GM12878 (cell line): ENCODE measurements around the gene MYO10. TPM values are rescaled to one million over a fixed set of nuclear protein-coding genes. Genes with fewer than 3 reads are reported as not detected.

Source experiments
- ATAC-seq: fragments of 200-7000 bp; cut with Tn5 transposase; 3 replicates; pipeline ENCODE4 v1.9.1; 2020; ENCODE audit warnings: mild to moderate bottlenecking, moderate library complexity
- BruUV-seq: library from RNA; stranded (reverse); fragments of 400-500 nt; replicated peaks from 2 replicates; lab custom pipeline; 2021; lab: Mats Ljungman, UMichigan
- CTCF ChIA-PET: fragments of 300-600 bp; sonication (Branson Sonifier 250); formaldehyde crosslinking; extraction: SDS; loops from one replicate; lab custom pipeline; 2021; ENCODE audit warnings: inconsistent platforms; lab: Yijun Ruan, JAX
- POLR2A ChIA-PET: fragments of 350-600 bp; formaldehyde crosslinking; extraction: SDS; loops from one replicate; lab custom pipeline; 2021; ENCODE audit warnings: inconsistent platforms; lab: Charles Lee
- RAD21 ChIA-PET: fragments of 300-600 bp; sonication (Branson Sonifier 250); formaldehyde crosslinking; loops from one replicate; lab custom pipeline; 2023; ENCODE audit warnings: antibody characterized with exemption; ENCODE audit not compliant: unreplicated experiment; lab: Charles Lee
- SMC1A ChIA-PET: fragments of 300-600 bp; sonication (Branson Sonifier 250); formaldehyde crosslinking; loops from one replicate; lab custom pipeline; 2023; ENCODE audit not compliant: unreplicated experiment, uncharacterized antibody; lab: Charles Lee
- DNase-seq: peaks from one replicate; pipeline ENCODE4 v3.0.0-alpha.2; 2011; ENCODE audit warnings: low read depth, low spot score
- FAIRE-seq: peaks from 3 replicates; lab custom pipeline; 2011; peaks lifted over from hg19 to GRCh38; lab: Jason Lieb, UNC
- H2AFZ ChIP-seq: 2 replicates; pipeline ENCODE4 v1.6.0; 2011; ENCODE audit warnings: low read depth, low read length, control low read depth; ENCODE audit not compliant: control insufficient read depth
- H3K27ac ChIP-seq: 2 replicates; pipeline ENCODE4 v1.5.1; 2011; ENCODE audit warnings: control low read depth; ENCODE audit not compliant: control insufficient read depth, insufficient read depth
- H3K27me3 ChIP-seq, 2 experiments: replicated peaks in 1 of 2; 2 replicates each; pipeline versions ENCODE4 v1.6.0 to v1.6.1; 2011; ENCODE audit warnings: low read length in 1 of 2; ENCODE audit not compliant: control insufficient read depth in 2 of 2, insufficient read depth in 2 of 2
- H3K36me3 ChIP-seq, 2 experiments: 2 replicates each; pipeline ENCODE4 v1.5.1; 2011; ENCODE audit warnings: low read length in 1 of 2; ENCODE audit not compliant: control insufficient read depth in 2 of 2, insufficient read depth in 2 of 2
- H3K4me1 ChIP-seq: 2 replicates; pipeline ENCODE4 v1.6.1; 2011; ENCODE audit warnings: mild to moderate bottlenecking, low read length, moderate library complexity, mixed read lengths; ENCODE audit not compliant: control insufficient read depth, insufficient read depth
- H3K4me2 ChIP-seq: 2 replicates; pipeline ENCODE4 v1.6.0; 2011; ENCODE audit warnings: control low read depth; ENCODE audit not compliant: control insufficient read depth, insufficient read depth
- H3K4me3 ChIP-seq: fragments of 200-600 bp; sonication (generic); 2 replicates; pipeline ENCODE4 v1.5.1; 2016
- H3K79me2 ChIP-seq: 2 replicates; pipeline ENCODE4 v1.6.0; 2011; ENCODE audit warnings: low read length; ENCODE audit not compliant: control insufficient read depth, insufficient read depth
- H3K9ac ChIP-seq: 2 replicates; pipeline ENCODE4 v1.8.0; 2011; ENCODE audit warnings: low read length, control low read depth, mixed read lengths; ENCODE audit not compliant: control insufficient read depth, insufficient read depth
- H3K9me3 ChIP-seq: replicated peaks from 3 replicates; pipeline ENCODE4 v1.5.1; 2011; ENCODE audit warnings: mild to moderate bottlenecking, low read length; ENCODE audit not compliant: control insufficient read depth, insufficient read depth
- H4K20me1 ChIP-seq: 2 replicates; pipeline ENCODE4 v1.6.0; 2011; ENCODE audit not compliant: control insufficient read depth, insufficient read depth
- CEBPB ChIP-seq, 2 experiments: fragments of 150-350 bp in 1 of 2; IDR thresholded peaks; 2 replicates each; pipeline ENCODE4 v1.6.1; 2012 to 2014; ENCODE audit warnings: low read depth in 2 of 2, low read length in 2 of 2, borderline replicate concordance in 1 of 2, inconsistent platforms in 1 of 2
- CHD4 ChIP-seq: fragments of 200-600 bp; sonication (generic); IDR thresholded peaks from 2 replicates; pipeline ENCODE4 v1.6.1; 2016; ENCODE audit warnings: mild to moderate bottlenecking
- MEF2B ChIP-seq: fragments of 450-650 bp; IDR thresholded peaks from 2 replicates; pipeline ENCODE4 v1.6.1; 2018; ENCODE audit warnings: mild to moderate bottlenecking, moderate library complexity; ENCODE audit not compliant: partially characterized antibody, poor library complexity, severe bottlenecking
- NR2C1 ChIP-seq: fragments of 450-650 bp; IDR thresholded peaks from 2 replicates; pipeline ENCODE4 v1.6.1; 2017; ENCODE audit warnings: antibody characterized with exemption, mild to moderate bottlenecking, moderate library complexity
- NR2C2 ChIP-seq: IDR thresholded peaks from 2 replicates; pipeline ENCODE4 v1.6.1; 2011; ENCODE audit warnings: borderline replicate concordance, low read depth; ENCODE audit not compliant: control insufficient read depth, insufficient read length
- POLR2AphosphoS2 ChIP-seq: IDR thresholded peaks from 2 replicates; pipeline ENCODE4 v1.6.1; 2011; ENCODE audit warnings: low read depth, mild to moderate bottlenecking, low read length, improper control_type of control experiment, moderate library complexity
- RAD21 ChIP-seq: IDR thresholded peaks from 2 replicates; pipeline ENCODE4 v1.6.1; 2011; ENCODE audit warnings: mild to moderate bottlenecking, low read depth, low read length, moderate library complexity; ENCODE audit not compliant: insufficient read depth
- RB1 ChIP-seq: fragments of 450-650 bp; formaldehyde crosslinking; IDR thresholded peaks from 2 replicates; pipeline ENCODE4 v1.6.1; 2017; ENCODE audit warnings: mild to moderate bottlenecking, borderline replicate concordance
- WGBS: methylation state at CpG from one replicate; pipeline ENCODE4 v1.1.6; 2016; ENCODE audit warnings: low lambda C conversion rate; ENCODE audit not compliant: insufficient replicate concordance, insufficient coverage; ENCODE audit errors: missing lambda C conversion rate; 5-methylcytosine and 5-hydroxymethylcytosine counted together
- in situ Hi-C: fragments of 300-500 bp; cut with MboI; formaldehyde crosslinking; loops from 9 replicates; pipeline ENCODE4 v1.14.3; 2018; ENCODE audit warnings: mixed read lengths
- intact Hi-C: fragments of 100-400 bp; cut with micrococcal nuclease; formaldehyde crosslinking; loops from one replicate; pipeline ENCODE4 v1.14.2; 2022; ENCODE audit not compliant: unreplicated experiment
- polyA plus RNA-seq, 11 experiments: library from polyadenylated mRNA; depleted of rRNA in 4 of 11; unstranded in 6 of 11; stranded (reverse) in 5 of 11; fragments of >200 nt; fragmentation: Nextera tagmentation in 4 of 11; fragmentation: Illumina TruSeq in 1 of 11; extraction: Ambion mirVana in 4 of 11; extraction: Trizol in 1 of 11; gene quantifications; 1 replicate in 1 of 11; 2 replicates in 10 of 11; pipeline versions ENCODE4 v1.2.1 to v1.2.3, GENCODE V29; 2011 to 2016; ENCODE audit warnings: inconsistent platforms in 2 of 11, missing spikeins in 2 of 11, low read depth in 1 of 11
- total RNA-seq, 4 experiments: library from RNA; depleted of rRNA in 3 of 4; stranded (reverse); fragments of >200 nt in 3 of 4; fragmentation: Illumina TruSeq in 1 of 4; extraction: Trizol in 1 of 4; gene quantifications; 2 replicates each; pipeline versions ENCODE4 v1.2.1 to v1.2.3, GENCODE V29; 2013 to 2021
- TF ChIP-seq, protein P1 (sequence below): fragments of 450-650 bp; IDR thresholded peaks from 2 replicates; pipeline ENCODE4 v1.6.1; 2018; ENCODE audit warnings: borderline replicate concordance, mild to moderate bottlenecking; ENCODE audit not compliant: partially characterized antibody

The MYO10 gene
- total and polyA plus RNA-seq, 10 of the 15 experiments (the other 5 are each of a cell fraction or from before 2014, with no cell fraction given): 0.02 to 0.77 (median 0.17) TPM

DNA sequence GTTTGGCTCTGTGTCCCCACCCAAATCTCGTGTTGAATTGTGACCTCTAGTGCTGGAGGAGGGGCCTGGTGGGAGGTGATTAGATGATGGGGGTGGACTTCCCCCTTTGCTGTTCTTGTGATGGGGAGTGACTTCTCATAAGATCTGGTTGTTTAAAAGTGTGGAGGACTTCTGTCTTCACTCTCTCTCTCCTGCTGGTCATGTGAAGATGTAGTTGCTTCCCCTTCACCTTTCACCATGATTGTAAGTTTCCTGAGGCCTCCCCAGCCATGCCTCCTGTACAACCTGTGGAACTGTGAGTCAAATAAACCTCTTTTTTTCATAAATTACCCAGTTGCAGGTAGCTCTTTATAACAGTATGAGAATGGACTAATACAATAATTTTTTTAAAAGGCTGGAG, 10.6 kb upstream of the MYO10 start (continued):
- TF ChIP-seq CEBPB (IDR thresholded peaks at IDR 0.05; ENCODE audit: borderline replicate concordance in 1 of 2, low read depth in 2 of 2, low read length in 2 of 2) (no peak), POLR2AphosphoS2 (no peak), NR2C2 (no peak), RAD21 (no peak), NR2C1 (no peak)
- TF ChIP-seq, protein P1, sequence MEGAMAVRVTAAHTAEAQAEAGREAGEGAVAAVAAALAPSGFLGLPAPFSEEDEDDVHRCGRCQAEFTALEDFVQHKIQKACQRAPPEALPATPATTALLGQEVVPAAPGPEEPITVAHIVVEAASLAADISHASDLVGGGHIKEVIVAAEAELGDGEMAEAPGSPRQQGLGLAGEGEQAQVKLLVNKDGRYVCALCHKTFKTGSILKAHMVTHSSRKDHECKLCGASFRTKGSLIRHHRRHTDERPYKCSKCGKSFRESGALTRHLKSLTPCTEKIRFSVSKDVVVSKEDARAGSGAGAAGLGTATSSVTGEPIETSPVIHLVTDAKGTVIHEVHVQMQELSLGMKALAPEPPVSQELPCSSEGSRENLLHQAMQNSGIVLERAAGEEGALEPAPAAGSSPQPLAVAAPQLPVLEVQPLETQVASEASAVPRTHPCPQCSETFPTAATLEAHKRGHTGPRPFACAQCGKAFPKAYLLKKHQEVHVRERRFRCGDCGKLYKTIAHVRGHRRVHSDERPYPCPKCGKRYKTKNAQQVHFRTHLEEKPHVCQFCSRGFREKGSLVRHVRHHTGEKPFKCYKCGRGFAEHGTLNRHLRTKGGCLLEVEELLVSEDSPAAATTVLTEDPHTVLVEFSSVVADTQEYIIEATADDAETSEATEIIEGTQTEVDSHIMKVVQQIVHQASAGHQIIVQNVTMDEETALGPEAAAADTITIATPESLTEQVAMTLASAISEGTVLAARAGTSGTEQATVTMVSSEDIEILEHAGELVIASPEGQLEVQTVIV: no peak

DNA sequence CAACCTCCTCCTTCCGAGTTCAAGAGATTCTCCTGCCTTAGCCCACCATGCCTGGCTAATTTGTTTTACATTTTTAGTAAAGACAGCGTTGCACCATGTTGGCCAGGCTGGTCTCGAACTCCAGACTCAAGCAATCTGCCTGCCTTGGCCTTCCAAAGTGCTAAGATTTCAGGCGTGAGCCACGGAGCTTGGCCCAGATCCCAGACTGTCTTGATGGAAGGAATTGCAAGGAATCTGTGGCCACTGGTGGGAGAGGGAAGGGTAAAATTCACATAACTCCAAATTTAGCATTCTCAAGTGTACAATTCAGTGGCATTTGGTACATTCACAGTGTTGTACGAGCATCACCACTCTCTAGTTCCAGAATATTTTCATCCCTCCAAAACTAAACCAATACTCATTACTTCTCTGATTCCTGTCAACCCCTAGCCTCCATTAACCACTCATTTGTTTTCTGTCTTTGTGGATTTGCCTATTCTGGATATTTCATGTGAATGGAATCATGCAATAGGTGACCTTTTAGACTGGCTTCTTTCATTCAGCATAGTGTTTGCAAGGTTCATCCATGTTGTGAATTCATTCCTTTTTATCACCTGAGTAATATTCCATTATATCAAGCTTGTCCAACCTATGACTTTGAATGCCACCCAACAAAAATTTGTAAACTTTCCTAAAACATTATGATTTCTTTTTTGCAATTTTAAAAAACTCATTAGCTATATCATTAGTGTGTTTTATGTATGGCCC, 8.9 kb upstream of the MYO10 start:
- RAD21 ChIA-PET: no interaction called here
- Histone ChIP-seq H3K4me3 (no peak overlapping the region), H4K20me1 (no peaks in the 10 kb centered on the region), H3K9me3 (no peaks in the 10 kb centered on the region), H3K27ac (no peak overlapping the region), H3K4me2 (no peak overlapping the region), H3K9ac (no peak overlapping the region), H3K27me3 (no peaks in the 10 kb centered on the region), H3K36me3 (no peaks in the 10 kb centered on the region), H3K4me1 (no peaks in the 10 kb centered on the region), H3K79me2 (no peaks in the 10 kb centered on the region), H2AFZ (no peak overlapping the region)
- POLR2A ChIA-PET: no interaction called here
- no TSS peak for BruUV-seq
- intact Hi-C loops (no loop called here), in situ Hi-C loops (no loop called here)
- DNase-seq (no peak), ATAC-seq (no peak), FAIRE-seq (no peak)
- SMC1A ChIA-PET: no interaction called here
- TF ChIP-seq RB1: no peak
- no peak for TF ChIP-seq MEF2B
- no peak for TF ChIP-seq CHD4
- 20% methylated on average over 6 of the region's 6 CpGs for whole genome bisulfite sequencing
- CTCF ChIA-PET: no interaction called here
